Measurements from ENCODE around the gene TGFB1I1. TPM values are rescaled to one million over a fixed set of nuclear protein-coding genes. Genes with fewer than 3 reads are reported as not detected.

The TGFB1I1 gene
- total RNA-seq, 1 donor from 2014 or later, result 32.5 TPM

GRCh38 chr16:31461921-31462804, 9.8 kb upstream of the TGFB1I1 start:
- no peak overlapping the region for H3K27ac ChIP-seq
- H3K4me1 ChIP-seq, result peaks cover 26% of the 10 kb centered on the region
- ATAC-seq (no peak), DNase-seq (peak; percentile 46)
- no peak overlapping the region for H3K4me3 ChIP-seq
- TF ChIP-seq, protein P1, sequence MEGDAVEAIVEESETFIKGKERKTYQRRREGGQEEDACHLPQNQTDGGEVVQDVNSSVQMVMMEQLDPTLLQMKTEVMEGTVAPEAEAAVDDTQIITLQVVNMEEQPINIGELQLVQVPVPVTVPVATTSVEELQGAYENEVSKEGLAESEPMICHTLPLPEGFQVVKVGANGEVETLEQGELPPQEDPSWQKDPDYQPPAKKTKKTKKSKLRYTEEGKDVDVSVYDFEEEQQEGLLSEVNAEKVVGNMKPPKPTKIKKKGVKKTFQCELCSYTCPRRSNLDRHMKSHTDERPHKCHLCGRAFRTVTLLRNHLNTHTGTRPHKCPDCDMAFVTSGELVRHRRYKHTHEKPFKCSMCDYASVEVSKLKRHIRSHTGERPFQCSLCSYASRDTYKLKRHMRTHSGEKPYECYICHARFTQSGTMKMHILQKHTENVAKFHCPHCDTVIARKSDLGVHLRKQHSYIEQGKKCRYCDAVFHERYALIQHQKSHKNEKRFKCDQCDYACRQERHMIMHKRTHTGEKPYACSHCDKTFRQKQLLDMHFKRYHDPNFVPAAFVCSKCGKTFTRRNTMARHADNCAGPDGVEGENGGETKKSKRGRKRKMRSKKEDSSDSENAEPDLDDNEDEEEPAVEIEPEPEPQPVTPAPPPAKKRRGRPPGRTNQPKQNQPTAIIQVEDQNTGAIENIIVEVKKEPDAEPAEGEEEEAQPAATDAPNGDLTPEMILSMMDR (IDR thresholded peaks at IDR 0.05), result no peak
- no peaks in the 10 kb centered on the region for H3K9me3 ChIP-seq
- H3K36me3 ChIP-seq, result peaks cover 54% of the 10 kb centered on the region
- intact Hi-C loops (cut with DNase I), result no loop called here
- no peaks in the 10 kb centered on the region for H3K27me3 ChIP-seq (ENCODE audit: low read depth)

- Histone ChIP-seq H3K9me3 (no peaks in the 10 kb centered on the region), H3K27ac (no peak overlapping the region), H3K36me3 (peaks cover 54% of the 10 kb centered on the region), H3K27me3 (ENCODE audit: low read depth) (no peaks in the 10 kb centered on the region), H3K4me3 (no peak overlapping the region), H3K4me1 (peaks cover 13% of the 10 kb centered on the region)
- DNase-seq (peak; percentile 45), ATAC-seq (no peak)
- intact Hi-C loops (cut with DNase I), result no loop called here
- TF ChIP-seq, protein P1 (IDR thresholded peaks at IDR 0.05), result no peak
Observed at GRCh38 chr16:31464348-31464769, 7.6 kb upstream of the TGFB1I1 start.

GRCh38 chr16:31464781-31465260, 7.1 kb upstream of the TGFB1I1 start:
- peak; percentile 30 for DNase-seq
- no peak overlapping the region for H3K4me3 ChIP-seq
- no peaks in the 10 kb centered on the region for H3K9me3 ChIP-seq
- H3K27me3 ChIP-seq (ENCODE audit: low read depth), result no peaks in the 10 kb centered on the region
- peaks cover 54% of the 10 kb centered on the region for H3K36me3 ChIP-seq
- intact Hi-C loops (cut with DNase I), result no loop called here
- TF ChIP-seq, protein P1 (IDR thresholded peaks at IDR 0.05), result no peak
- peaks cover 13% of the 10 kb centered on the region for H3K4me1 ChIP-seq
- no peak overlapping the region for H3K27ac ChIP-seq
- no peak for ATAC-seq

GRCh38 chr16:31465788-31466370, 6.1 kb upstream of the TGFB1I1 start:
- no peak for ATAC-seq
- TF ChIP-seq, protein P1 (IDR thresholded peaks at IDR 0.05), result no peak
- no peak for DNase-seq
- no peak overlapping the region for H3K4me3 ChIP-seq
- intact Hi-C loops (cut with DNase I), result no loop called here
- H3K36me3 ChIP-seq, result peaks cover 54% of the 10 kb centered on the region
- peaks cover 8% of the 10 kb centered on the region for H3K4me1 ChIP-seq
- H3K27ac ChIP-seq, result no peak overlapping the region
- no peaks in the 10 kb centered on the region for H3K27me3 ChIP-seq (ENCODE audit: low read depth)
- H3K9me3 ChIP-seq, result no peaks in the 10 kb centered on the region

GRCh38 chr16:31466381-31466841, 5.5 kb upstream of the TGFB1I1 start:
- Histone ChIP-seq H3K4me1 (peaks cover 10% of the 10 kb centered on the region), H3K4me3 (no peak overlapping the region), H3K36me3 (peaks cover 54% of the 10 kb centered on the region), H3K27ac (no peak overlapping the region), H3K27me3 (ENCODE audit: low read depth) (no peaks in the 10 kb centered on the region), H3K9me3 (no peaks in the 10 kb centered on the region)
- TF ChIP-seq, protein P1 (IDR thresholded peaks at IDR 0.05), result no peak
- ATAC-seq, result no peak
- intact Hi-C loops (cut with DNase I), result no loop called here
- no peak for DNase-seq
